CD4-positive, alpha-beta T cell (primary cell): ENCODE results near the gene DCP1B. TPM values are rescaled to one million over a fixed set of nuclear protein-coding genes. Genes with fewer than 3 reads are reported as not detected.

ENCODE experiments used
- ATAC-seq: fragments of 200-7000 bp; cut with Tn5 transposase; one replicate; pipeline ENCODE4 v1.10.0; 2022; ENCODE audit warnings: mild to moderate bottlenecking; ENCODE audit not compliant: poor library complexity
- CTCF ChIA-PET: fragments of 350-600 bp; sonication (Branson Sonifier 250); formaldehyde crosslinking; loops from one replicate; lab custom pipeline; 2021; ENCODE audit warnings: antibody characterized with exemption, inconsistent platforms; lab: Charles Lee
- POLR2A ChIA-PET: fragments of 350-600 bp; sonication (Branson Sonifier 250); formaldehyde crosslinking; loops from one replicate; lab custom pipeline; 2021; ENCODE audit warnings: antibody characterized with exemption, inconsistent platforms; lab: Charles Lee
- DNase-seq, 14 experiments: peaks; one replicate each; pipeline ENCODE4 v3.0.0-alpha.2; 2013 to 2020; ENCODE audit warnings: mixed read lengths in 2 of 14
- H3K27ac ChIP-seq, 2 donors: one replicate each; pipeline versions ENCODE4 v1.5.1 to v1.7.0; 2013; ENCODE audit warnings: low read length in 2 of 2, low read depth in 1 of 2, mild to moderate bottlenecking in 1 of 2
- H3K27me3 ChIP-seq, 2 experiments: 1 replicate in 1 of 2; 2 replicates in 1 of 2; pipeline versions ENCODE4 v1.6.1 to v1.7.0; 2013; ENCODE audit warnings: low read length in 2 of 2, control low read depth in 1 of 2, mild to moderate bottlenecking in 1 of 2, moderate library complexity in 1 of 2; ENCODE audit not compliant: insufficient read depth in 2 of 2, control insufficient read depth in 1 of 2
- H3K36me3 ChIP-seq: one replicate; pipeline ENCODE4 v1.6.1; 2013; ENCODE audit warnings: low read length, control low read depth; ENCODE audit not compliant: insufficient read depth
- H3K4me1 ChIP-seq: one replicate; pipeline ENCODE4 v1.6.1; 2013; ENCODE audit warnings: low read length, control low read depth; ENCODE audit not compliant: insufficient read depth
- H3K4me3 ChIP-seq: one replicate; pipeline ENCODE4 v1.5.1; 2013; ENCODE audit warnings: mild to moderate bottlenecking, low read length, moderate library complexity
- H3K9me3 ChIP-seq, 2 experiments: 1 replicate in 1 of 2; 2 replicates in 1 of 2; pipeline versions ENCODE4 v1.6.1 to v1.7.0; 2013; ENCODE audit warnings: low read length in 2 of 2, mild to moderate bottlenecking in 2 of 2, control low read depth in 1 of 2, moderate library complexity in 1 of 2; ENCODE audit not compliant: control insufficient read depth in 1 of 2, insufficient read depth in 1 of 2
- H3K27ac Mint-ChIP-seq: one replicate; pipeline ENCODE4 v1.8.0; 2020; ENCODE audit warnings: mixed read lengths
- H3K27me3 Mint-ChIP-seq: one replicate; pipeline ENCODE4 v1.8.0; 2021; ENCODE audit warnings: mixed read lengths
- H3K36me3 Mint-ChIP-seq: one replicate; pipeline ENCODE4 v1.8.0; 2021; ENCODE audit warnings: low read depth, mixed read lengths
- H3K4me1 Mint-ChIP-seq: one replicate; pipeline ENCODE4 v1.8.0; 2021; ENCODE audit warnings: low read depth, mixed read lengths
- H3K4me3 Mint-ChIP-seq: one replicate; pipeline ENCODE4 v1.8.0; 2020; ENCODE audit warnings: mild to moderate bottlenecking, mixed read lengths
- H3K9me3 Mint-ChIP-seq: one replicate; pipeline ENCODE4 v1.8.0; 2020; ENCODE audit warnings: mixed read lengths
- intact Hi-C, 2 experiments: fragments of 100-400 bp; cut with DNase I in 1 of 2; cut with micrococcal nuclease in 1 of 2; formaldehyde crosslinking; loops; one replicate each; pipeline versions ENCODE4 v1.15.1 to v1.9.0; 2023 to 2025; cut with DNase I, micrococcal nuclease
- total RNA-seq, 174 experiments: library from RNA in 2 of 174; stranded (reverse) in 2 of 174; gene quantifications; one replicate each; pipeline ENCODE4 v1.2.3 and lab custom pipeline; 2021 to 2026
- TF ChIP-seq, protein P1 (sequence below): fragments of 200-600 bp; IDR thresholded peaks from one replicate; pipeline ENCODE4 v1.8.0; 2022; ENCODE audit warnings: antibody characterized with exemption, mild to moderate bottlenecking

DCP1B gene
- total RNA-seq, 2 experiments from 2014 or later: 4.3 to 4.6 TPM

DNA sequence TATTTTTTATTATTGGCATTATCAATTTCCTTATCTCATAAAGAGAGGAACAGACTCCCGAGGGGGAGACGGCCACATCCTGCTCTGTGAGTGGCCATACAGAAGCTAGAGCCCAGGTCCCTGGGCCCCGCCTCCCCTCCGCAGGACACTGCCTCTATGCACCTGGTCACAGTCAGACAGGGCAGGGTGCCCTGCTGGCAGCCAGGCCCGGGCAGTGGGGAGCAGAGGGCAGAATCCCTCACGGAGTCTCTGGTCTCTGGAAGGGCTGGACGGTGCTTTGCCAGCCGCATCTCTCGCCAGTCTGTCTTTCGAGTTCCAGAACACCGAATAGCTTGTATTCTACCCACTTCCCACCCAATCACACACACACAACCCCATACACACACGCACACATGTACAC lies 69.4 kb downstream of the DCP1B start:
- Mint-ChIP-seq H3K9me3 (no peaks in the 10 kb centered on the region), H3K27ac (no peak overlapping the region), H3K4me3 (no peak overlapping the region), H3K4me1 (peaks cover 6% of the 10 kb centered on the region), H3K36me3 (peaks cover 13% of the 10 kb centered on the region), H3K27me3 (no peaks in the 10 kb centered on the region)
- no peak overlapping the region for H3K4me3 ChIP-seq
- no peak for DNase-seq
- ChIA-PET POLR2A (no interaction called here), CTCF (interaction anchor here (1.4 kb wide), 1 partner anchor 282 kb away, joined by 4 read pairs; no protein-coding TSS in a partner anchor)
- TF ChIP-seq, protein P1, sequence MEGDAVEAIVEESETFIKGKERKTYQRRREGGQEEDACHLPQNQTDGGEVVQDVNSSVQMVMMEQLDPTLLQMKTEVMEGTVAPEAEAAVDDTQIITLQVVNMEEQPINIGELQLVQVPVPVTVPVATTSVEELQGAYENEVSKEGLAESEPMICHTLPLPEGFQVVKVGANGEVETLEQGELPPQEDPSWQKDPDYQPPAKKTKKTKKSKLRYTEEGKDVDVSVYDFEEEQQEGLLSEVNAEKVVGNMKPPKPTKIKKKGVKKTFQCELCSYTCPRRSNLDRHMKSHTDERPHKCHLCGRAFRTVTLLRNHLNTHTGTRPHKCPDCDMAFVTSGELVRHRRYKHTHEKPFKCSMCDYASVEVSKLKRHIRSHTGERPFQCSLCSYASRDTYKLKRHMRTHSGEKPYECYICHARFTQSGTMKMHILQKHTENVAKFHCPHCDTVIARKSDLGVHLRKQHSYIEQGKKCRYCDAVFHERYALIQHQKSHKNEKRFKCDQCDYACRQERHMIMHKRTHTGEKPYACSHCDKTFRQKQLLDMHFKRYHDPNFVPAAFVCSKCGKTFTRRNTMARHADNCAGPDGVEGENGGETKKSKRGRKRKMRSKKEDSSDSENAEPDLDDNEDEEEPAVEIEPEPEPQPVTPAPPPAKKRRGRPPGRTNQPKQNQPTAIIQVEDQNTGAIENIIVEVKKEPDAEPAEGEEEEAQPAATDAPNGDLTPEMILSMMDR: no peak
- no peaks in the 10 kb centered on the region for H3K27me3 ChIP-seq
- intact Hi-C loops: loop anchor here in 1 of 2 experiments (5.0 kb wide), 1 partner anchor 102 kb away; no protein-coding TSS in a partner anchor
- H3K9me3 ChIP-seq: no peaks in the 10 kb centered on the region
- peaks cover 13% of the 10 kb centered on the region for H3K36me3 ChIP-seq
- no peak overlapping the region for H3K27ac ChIP-seq
- ATAC-seq: no peak
- peaks cover 10% of the 10 kb centered on the region for H3K4me1 ChIP-seq

GRCh38 chr12:1934068-1934467 lies 70.2 kb downstream of the DCP1B start:
- H3K9me3 Mint-ChIP-seq: no peaks in the 10 kb centered on the region
- Histone ChIP-seq H3K27ac (no peak overlapping the region), H3K4me3 (no peak overlapping the region), H3K36me3 (peaks cover 13% of the 10 kb centered on the region), H3K4me1 (peaks cover 10% of the 10 kb centered on the region), H3K9me3 (no peaks in the 10 kb centered on the region), H3K27me3 (no peaks in the 10 kb centered on the region)
- CTCF ChIA-PET: interaction anchor here (1.4 kb wide), 1 partner anchor 281 kb away, joined by 4 read pairs; no protein-coding TSS in a partner anchor
- TF ChIP-seq, protein P1: no peak
- intact Hi-C loops: no loop called here
- peaks cover 7% of the 10 kb centered on the region for H3K4me1 Mint-ChIP-seq
- peaks cover 11% of the 10 kb centered on the region for H3K36me3 Mint-ChIP-seq
- POLR2A ChIA-PET: no interaction called here
- no peaks in the 10 kb centered on the region for H3K27me3 Mint-ChIP-seq
- H3K27ac Mint-ChIP-seq: no peak overlapping the region
- ATAC-seq (no peak), DNase-seq (no peak)
- H3K4me3 Mint-ChIP-seq: no peak overlapping the region

DNA sequence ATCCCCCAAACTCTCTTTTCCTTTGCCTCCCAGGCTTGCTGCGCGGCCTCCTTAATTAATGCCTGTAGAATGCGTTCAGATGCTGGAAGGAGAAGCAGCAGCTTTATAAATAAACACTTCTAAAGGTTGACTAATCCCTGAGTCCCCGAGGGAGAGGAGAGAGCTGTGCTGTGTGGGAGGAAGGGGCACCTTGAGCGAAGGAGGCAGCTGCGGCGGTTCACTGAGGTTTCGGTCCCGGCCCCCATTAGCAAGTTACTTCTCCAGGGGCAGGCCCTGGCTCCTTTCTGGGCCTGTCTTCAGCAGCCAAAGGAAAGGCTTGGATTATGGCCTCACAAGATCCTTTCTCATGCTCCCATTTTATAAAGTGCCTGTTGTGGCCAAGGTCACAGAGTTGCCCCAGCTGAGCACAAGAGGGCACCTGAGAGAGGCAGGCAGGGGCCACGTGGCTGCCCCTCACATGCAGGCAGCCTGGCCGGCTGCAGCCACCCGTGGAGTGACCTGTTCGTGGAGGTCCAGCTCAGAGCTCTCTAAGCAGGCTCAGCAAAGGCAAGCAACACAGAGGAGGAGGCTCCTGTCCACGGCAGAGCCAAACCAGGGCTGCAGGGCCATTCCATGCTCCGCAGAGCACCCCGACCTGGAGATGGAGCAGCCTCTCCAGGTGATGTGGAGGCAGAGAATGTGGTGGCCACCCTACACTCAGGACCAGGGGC lies 70.8 kb downstream of the DCP1B start:
- no peaks in the 10 kb centered on the region for H3K27me3 Mint-ChIP-seq

More for the DNA sequence above, 70.8 kb downstream of the DCP1B start:
- H3K4me3 ChIP-seq: no peak overlapping the region
- no peaks in the 10 kb centered on the region for H3K9me3 Mint-ChIP-seq
- intact Hi-C loops: no loop called here
- no peaks in the 10 kb centered on the region for H3K27me3 ChIP-seq
- H3K4me1 Mint-ChIP-seq: peaks cover 9% of the 10 kb centered on the region
- POLR2A ChIA-PET: no interaction called here
- no peak overlapping the region for H3K27ac ChIP-seq
- no peak for ATAC-seq
- no peak overlapping the region for H3K4me3 Mint-ChIP-seq
- H3K36me3 Mint-ChIP-seq: peaks cover 7% of the 10 kb centered on the region
- no peak overlapping the region for H3K27ac Mint-ChIP-seq
- TF ChIP-seq, protein P1: no peak
- no peak for DNase-seq
- H3K36me3 ChIP-seq: peaks cover 12% of the 10 kb centered on the region
- H3K4me1 ChIP-seq: peaks cover 10% of the 10 kb centered on the region
- no peaks in the 10 kb centered on the region for H3K9me3 ChIP-seq
- CTCF ChIA-PET: no interaction called here
